Transverse colon (tissue), 4 donors: Measurements from ENCODE around the gene SERGEF. TPM values are rescaled to one million over a fixed set of nuclear protein-coding genes. Genes with fewer than 3 reads are reported as not detected.

Experiments used
- DNase-seq: peaks from one replicate; pipeline ENCODE4 v3.0.0-alpha.2; 2019
- H3K27ac ChIP-seq, 4 donors: fragments of 200-600 bp; sonication (generic); 2 replicates each; pipeline ENCODE4 v1.5.1; 2016 to 2018; ENCODE audit warnings: inconsistent platforms in 4 of 4
- H3K27me3 ChIP-seq: fragments of 200-600 bp; sonication (generic); 2 replicates; pipeline ENCODE4 v1.5.1; 2017; ENCODE audit warnings: inconsistent platforms
- H3K36me3 ChIP-seq, 4 donors: fragments of 200-600 bp; sonication (generic); 2 replicates each; pipeline ENCODE4 v1.5.1; 2017 to 2019; ENCODE audit warnings: inconsistent platforms in 4 of 4
- H3K4me1 ChIP-seq, 4 donors: fragments of 200-600 bp; sonication (generic); 2 replicates each; pipeline ENCODE4 v1.5.1; 2017 to 2020; ENCODE audit warnings: inconsistent platforms in 4 of 4
- H3K4me3 ChIP-seq, 4 donors: fragments of 200-600 bp; sonication (generic); 1 replicate in 1 of 4; 2 replicates in 3 of 4; pipeline versions ENCODE4 v1.5.1 to v1.6.1; 2017 to 2019; ENCODE audit warnings: inconsistent platforms in 4 of 4
- H3K9me3 ChIP-seq, 2 donors: fragments of 200-600 bp; sonication (generic); 2 replicates each; pipeline ENCODE4 v1.5.1; 2017 to 2019; ENCODE audit warnings: inconsistent platforms in 2 of 2
- CTCF ChIP-seq, 5 experiments: fragments of 200-600 bp in 3 of 5; fragments of 450-650 bp in 2 of 5; sonication (generic) in 3 of 5; IDR thresholded peaks; 1 replicate in 2 of 5; 2 replicates in 3 of 5; pipeline ENCODE4 v1.5.1; 2016 to 2017; ENCODE audit warnings: antibody characterized with exemption in 5 of 5, inconsistent platforms in 3 of 5, mild to moderate bottlenecking in 2 of 5, moderate library complexity in 1 of 5
- EP300 ChIP-seq: sonication (generic); formaldehyde crosslinking; IDR thresholded peaks from one replicate; pipeline ENCODE4 v1.6.1; 2017; ENCODE audit warnings: antibody characterized with exemption, low read depth
- POLR2A ChIP-seq: fragments of 450-650 bp; IDR thresholded peaks from one replicate; pipeline ENCODE4 v1.6.1; 2016; ENCODE audit warnings: antibody characterized with exemption, mild to moderate bottlenecking, moderate library complexity
- POLR2AphosphoS5 ChIP-seq, 3 donors: sonication (generic); formaldehyde crosslinking; IDR thresholded peaks; one replicate each; pipeline ENCODE4 v1.6.1; 2016; ENCODE audit warnings: antibody characterized with exemption in 3 of 3
- WGBS, 2 donors: methylation state at CpG; one replicate each; pipeline ENCODE4 v1.1.5; 2018; ENCODE audit warnings: low coverage in 1 of 2; 5-methylcytosine and 5-hydroxymethylcytosine counted together
- in situ Hi-C, 4 donors: fragments of 200-750 bp; cut with MboI; loops; one replicate each; pipeline versions ENCODE4 v1.15.0 to v1.15.1; 2017; ENCODE audit warnings: low sequenced_read_pairs in 3 of 4, low pct_ligation_motif_present in 1 of 4, low pct_unique_long_range_greater_than_20kb in 1 of 4
- intact Hi-C: fragments of 100-400 bp; cut with DNase I; formaldehyde crosslinking; loops from one replicate; pipeline ENCODE4 v1.15.1; 2023; ENCODE audit warnings: low total_unique reads
- total RNA-seq, 4 donors: library from RNA; depleted of rRNA; stranded (reverse); fragments of >200 nt; gene quantifications; one replicate each; pipeline ENCODE4 v1.1.0, GENCODE V29; 2016

The SERGEF gene
- total RNA-seq, 4 donors from 2014 or later = 11.6 to 28.9 (median 19.1) TPM

DNA sequence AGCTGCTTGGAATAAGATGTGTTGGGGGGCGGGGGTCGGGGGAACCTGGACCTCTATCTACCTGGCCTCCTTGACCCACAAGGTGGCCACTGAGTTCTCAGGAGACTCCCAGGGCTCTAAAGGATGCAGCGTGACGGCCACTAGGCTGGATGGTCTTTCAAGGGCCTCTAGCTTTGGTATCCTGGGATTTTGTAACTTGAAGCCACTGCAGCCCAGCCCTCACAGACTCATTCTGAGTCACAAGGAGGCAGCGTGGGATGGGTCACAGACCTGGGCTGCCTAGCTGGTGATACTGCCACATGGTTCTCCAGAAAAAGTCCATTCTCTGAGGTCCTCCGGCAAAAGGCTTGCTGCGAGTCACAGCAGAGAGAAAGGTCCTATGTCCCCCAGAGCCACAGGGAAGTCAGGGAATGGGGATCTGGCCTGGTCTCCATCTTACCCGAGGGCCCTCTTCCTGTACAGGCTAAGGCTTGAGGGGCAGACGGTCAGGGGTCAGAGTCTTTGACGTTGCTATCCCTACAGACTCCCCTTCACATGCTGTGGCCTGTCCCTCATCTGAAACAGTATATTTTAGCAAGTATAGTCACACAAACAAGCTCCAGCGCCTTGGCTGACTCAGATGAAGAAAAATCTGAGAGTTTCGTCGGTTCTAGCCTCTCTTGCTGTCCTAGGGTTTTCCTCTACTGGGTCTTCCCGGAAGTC is 225.9 kb downstream of the SERGEF start:
- in situ Hi-C loops = no loop called here
- no peaks in the 10 kb centered on the region for H3K36me3 ChIP-seq
- H3K4me1 ChIP-seq = no peaks in the 10 kb centered on the region
- H3K9me3 ChIP-seq = no peaks in the 10 kb centered on the region
- no peak for TF ChIP-seq POLR2AphosphoS5 (IDR thresholded peaks at IDR 0.05)
- no peak for TF ChIP-seq EP300
- TF ChIP-seq CTCF (IDR thresholded peaks at IDR 0.05) = no peak
- no peak for TF ChIP-seq POLR2A
- whole genome bisulfite sequencing, 2 donors = 94 to 100% methylated on average over 1 to 14 of the region's 14 CpGs
- H3K27ac ChIP-seq = no peak overlapping the region
- intact Hi-C loops = loop anchor here (5.0 kb wide), 1 partner anchor 185 kb away; no protein-coding TSS in a partner anchor
- no peak for DNase-seq
- H3K4me3 ChIP-seq = no peak overlapping the region
- H3K27me3 ChIP-seq = no peaks in the 10 kb centered on the region

GRCh38 chr11:17783878-17784277 is 229.0 kb downstream of the SERGEF start:
- WGBS, 2 donors = 86 to 92% methylated on average over 1 to 4 of the region's 4 CpGs
- intact Hi-C loops (no loop called here), in situ Hi-C loops (no loop called here)
- TF ChIP-seq CTCF (IDR thresholded peaks at IDR 0.05) (no peak), EP300 (no peak), POLR2A (no peak), POLR2AphosphoS5 (IDR thresholded peaks at IDR 0.05) (no peak)
- Histone ChIP-seq H3K4me1 (no peaks in the 10 kb centered on the region), H3K36me3 (no peaks in the 10 kb centered on the region), H3K27me3 (no peaks in the 10 kb centered on the region), H3K4me3 (no peak overlapping the region), H3K27ac (no peak overlapping the region), H3K9me3 (no peaks in the 10 kb centered on the region)
- DNase-seq = no peak

DNA sequence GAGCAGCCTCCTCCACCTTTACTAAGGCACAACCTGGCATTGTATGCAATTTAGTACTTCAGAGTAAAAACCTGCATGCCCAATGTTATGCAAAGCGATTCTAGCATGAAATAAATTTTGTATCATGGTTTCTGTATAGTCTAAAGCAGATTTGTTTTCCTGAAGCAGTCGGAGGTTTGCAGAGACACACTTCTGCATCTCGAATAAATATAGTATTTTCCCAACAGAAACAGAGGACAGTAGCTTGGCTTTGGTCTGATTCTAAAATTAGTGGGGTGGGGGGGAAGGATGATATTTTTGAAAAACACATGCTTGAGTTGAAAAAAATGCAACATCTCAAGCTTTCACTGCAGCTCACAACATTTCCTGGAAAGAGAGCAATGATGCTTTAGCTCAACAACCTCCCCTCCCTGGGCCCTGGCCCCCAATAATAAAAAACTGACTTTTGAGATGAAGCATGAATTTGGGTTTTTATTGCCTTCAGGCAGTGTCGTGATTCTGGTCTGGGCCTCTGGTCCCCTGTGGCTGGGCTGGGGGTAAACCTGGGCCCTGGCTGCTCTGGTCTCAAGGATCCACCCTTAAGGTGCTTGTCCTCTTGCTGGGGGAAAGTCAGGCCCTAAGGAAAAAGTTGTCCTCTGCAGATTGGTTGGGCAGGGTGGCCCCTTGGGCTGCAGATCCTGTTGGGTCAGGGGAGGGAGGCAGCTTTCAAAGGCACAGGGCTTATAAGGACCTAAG is 230.1 kb downstream of the SERGEF start:
- H3K9me3 ChIP-seq = no peaks in the 10 kb centered on the region
- H3K27ac ChIP-seq = no peak overlapping the region
- in situ Hi-C loops = no loop called here
- no peak overlapping the region for H3K4me3 ChIP-seq
- no peaks in the 10 kb centered on the region for H3K27me3 ChIP-seq
- 62 to 79% methylated on average over 3 to 4 of the region's 4 CpGs for WGBS, 2 donors
- no peaks in the 10 kb centered on the region for H3K4me1 ChIP-seq
- no peaks in the 10 kb centered on the region for H3K36me3 ChIP-seq
- DNase-seq = no peak
- intact Hi-C loops = no loop called here
- no peak for TF ChIP-seq POLR2AphosphoS5 (IDR thresholded peaks at IDR 0.05)

GRCh38 chr11:17782145-17782544 is 230.7 kb downstream of the SERGEF start:
- no peaks in the 10 kb centered on the region for H3K9me3 ChIP-seq
- no peak overlapping the region for H3K27ac ChIP-seq
- in situ Hi-C loops = no loop called here
- 86 to 88% methylated on average over 4 to 12 of the region's 12 CpGs for WGBS, 2 donors
- no peaks in the 10 kb centered on the region for H3K36me3 ChIP-seq
- TF ChIP-seq POLR2A = no peak
- TF ChIP-seq CTCF (IDR thresholded peaks at IDR 0.05) = no peak
- TF ChIP-seq POLR2AphosphoS5 (IDR thresholded peaks at IDR 0.05) = no peak
- TF ChIP-seq EP300 = no peak
- intact Hi-C loops = no loop called here
- H3K4me3 ChIP-seq = no peak overlapping the region
- no peak for DNase-seq
- no peaks in the 10 kb centered on the region for H3K4me1 ChIP-seq
- no peaks in the 10 kb centered on the region for H3K27me3 ChIP-seq
